ENCODE measurements around the gene PKHD1. TPM values are rescaled to one million over a fixed set of nuclear protein-coding genes. Genes with fewer than 3 reads are reported as not detected.

PKHD1 gene
- total and polyA plus RNA-seq, 2 of the 13 experiments (the other 11 are each of a cell fraction or from before 2014, with no cell fraction given): 0.01 to 0.13 TPM

- no peaks in the 10 kb centered on the region for H3K79me2 ChIP-seq (ENCODE audit: insufficient read depth, low read length)
- BruUV-seq (replicated peaks): no TSS peak
- CTCF ChIA-PET (ENCODE audit: low intra/inter-chr PET ratio, low total read pairs): no interaction called here
- TF ChIP-seq NFE2L2 (IDR thresholded peaks at IDR 0.05; ENCODE audit: low read length) (no peak), AKAP8 (CRISPR knock-in tag; IDR thresholded peaks at IDR 0.05) (no peak), PCBP1 (IDR thresholded peaks at IDR 0.05; ENCODE audit: borderline replicate concordance, low read depth, low read length) (no peak), MYNN (CRISPR knock-in tag; IDR thresholded peaks at IDR 0.05; ENCODE audit: low read depth) (no peak), CENPT (CRISPR knock-in tag; IDR thresholded peaks at IDR 0.05; ENCODE audit: low read depth) (no peak), ZNF75D (CRISPR knock-in tag; IDR thresholded peaks at IDR 0.05; ENCODE audit: borderline replicate concordance) (no peak), ZBTB10 (CRISPR knock-in tag; IDR thresholded peaks at IDR 0.05; ENCODE audit: borderline replicate concordance) (no peak), U2AF1 (optimal IDR thresholded peaks at IDR 0.05; ENCODE audit: low read depth, low read length) (no peak), ZBTB20 (CRISPR knock-in tag; IDR thresholded peaks at IDR 0.05; ENCODE audit: borderline replicate concordance, low read depth) (no peak), DPF2 (CRISPR knock-in tag; IDR thresholded peaks at IDR 0.05; ENCODE audit: borderline replicate concordance, low read depth) (no peak), RBM22 (optimal IDR thresholded peaks at IDR 0.05; ENCODE audit: low read length) (no peak), ERF (CRISPR knock-in tag; IDR thresholded peaks at IDR 0.05) (no peak), MNT (IDR thresholded peaks at IDR 0.05) (no peak), SNAPC4 (CRISPR knock-in tag; IDR thresholded peaks at IDR 0.05) (no peak), TRAFD1 (CRISPR knock-in tag; IDR thresholded peaks at IDR 0.05; ENCODE audit: borderline replicate concordance) (no peak)
These were observed 438.6 kb downstream of the PKHD1 start for GRCh38 chr6:51648774-51649173.

More at GRCh38 chr6:51648774-51649173, 438.6 kb downstream of the PKHD1 start:
- Histone ChIP-seq H3K36me3 (replicated peaks in 1 of 2; ENCODE audit: control insufficient read depth in 1 of 2, insufficient read depth in 2 of 2, low read length in 2 of 2) (no peaks in the 10 kb centered on the region), H3K4me2 (ENCODE audit: low read depth, low read length) (no peak overlapping the region), H3K27me3 (ENCODE audit: control insufficient read depth in 1 of 2, insufficient read depth in 2 of 2, low read length in 2 of 2) (no peaks in the 10 kb centered on the region), H3K27ac (ENCODE audit: extremely low read length, insufficient read depth, low read length) (no peak overlapping the region), H2AFZ (ENCODE audit: low read length) (no peak overlapping the region), H3K9me3 (ENCODE audit: low read length) (no peaks in the 10 kb centered on the region), H3K4me1 (ENCODE audit: insufficient read depth, low read length) (no peaks in the 10 kb centered on the region), H4K20me1 (ENCODE audit: insufficient read depth, low read length) (no peaks in the 10 kb centered on the region), H3K9ac (ENCODE audit: insufficient read depth, low read depth, low read length) (no peak overlapping the region), H3K4me3 (replicated peaks in 1 of 3; ENCODE audit: insufficient read depth in 1 of 3, low read depth in 2 of 3, low read length in 3 of 3) (no peak overlapping the region)
- POLR2A ChIA-PET: no interaction called here
- DNase-seq (ENCODE audit: low spot score) (no peak), ATAC-seq (no peak), FAIRE-seq (no peak)
- in situ Hi-C loops (cut with HindIII; ENCODE audit: extremely low pct_ligation_motif_present, low pct_unique_long_range_greater_than_20kb) (no loop called here), intact Hi-C loops (cut with micrococcal nuclease; ENCODE audit: unreplicated experiment) (no loop called here)

All from HepG2 (cell line).